Measurements from ENCODE around the gene DTNB. TPM values are rescaled to one million over a fixed set of nuclear protein-coding genes. Genes with fewer than 3 reads are reported as not detected.

Gene DTNB
- polyA plus RNA-seq, 1 donor from 2014 or later, result 22.5 TPM

GRCh38 chr2:25447018-25447417, 226.4 kb downstream of the DTNB start:
- no peak overlapping the region for H3K9ac ChIP-seq (ENCODE audit: low read length)
- H3F3A ChIP-seq (ENCODE audit: insufficient read depth, low read length, poor library complexity, severe bottlenecking), result no peaks in the 10 kb centered on the region
- H3K27ac ChIP-seq (ENCODE audit: low read length), result no peak overlapping the region
- no peaks in the 10 kb centered on the region for H4K20me1 ChIP-seq (ENCODE audit: insufficient read depth)
- no peaks in the 10 kb centered on the region for H3K27me3 ChIP-seq (ENCODE audit: insufficient read depth, low read depth, low read length)
- no peak overlapping the region for H3K4me3 ChIP-seq (ENCODE audit: low read length)
- H3K4me2 ChIP-seq (ENCODE audit: low read length), result no peak overlapping the region
- TF ChIP-seq SMC3 (conservative IDR thresholded peaks at IDR 0.05; ENCODE audit: poor library complexity) (no peak), POLR2AphosphoS5 (IDR thresholded peaks at IDR 0.05) (no peak), RAD21 (conservative IDR thresholded peaks at IDR 0.05) (no peak), MXI1 (conservative IDR thresholded peaks at IDR 0.05; ENCODE audit: poor library complexity, severe bottlenecking) (no peak), EP300 (conservative IDR thresholded peaks at IDR 0.05; ENCODE audit: poor library complexity, severe bottlenecking) (no peak), EZH2 (IDR thresholded peaks at IDR 0.05; ENCODE audit: borderline replicate concordance, insufficient read depth, low read length, poor library complexity, severe bottlenecking) (no peak), TAF1 (IDR thresholded peaks at IDR 0.05; ENCODE audit: low read depth) (no peak), CTCF (IDR thresholded peaks at IDR 0.05; ENCODE audit: poor library complexity, severe bottlenecking) (no peak), REST (IDR thresholded peaks at IDR 0.05; ENCODE audit: borderline replicate concordance) (no peak)
- no peaks in the 10 kb centered on the region for H3K79me2 ChIP-seq (replicated peaks; ENCODE audit: insufficient read depth, low read length)
- no peaks in the 10 kb centered on the region for H3K9me2 ChIP-seq (ENCODE audit: insufficient read depth, low read length)
- H3K36me3 ChIP-seq (ENCODE audit: insufficient read depth, low read length), result no peaks in the 10 kb centered on the region
- no peak overlapping the region for H2AFZ ChIP-seq (ENCODE audit: low read depth, low read length)
- H3K9me3 ChIP-seq (ENCODE audit: low read length), result no peaks in the 10 kb centered on the region

- Histone ChIP-seq H3K27me3 (ENCODE audit: insufficient read depth, low read depth, low read length) (no peaks in the 10 kb centered on the region), H2AFZ (ENCODE audit: low read depth, low read length) (no peak overlapping the region), H3K79me2 (replicated peaks; ENCODE audit: insufficient read depth, low read length) (no peaks in the 10 kb centered on the region), H3K9ac (ENCODE audit: low read length) (no peak overlapping the region), H3F3A (ENCODE audit: insufficient read depth, low read length, poor library complexity, severe bottlenecking) (no peaks in the 10 kb centered on the region), H3K9me2 (ENCODE audit: insufficient read depth, low read length) (no peaks in the 10 kb centered on the region), H3K9me3 (ENCODE audit: low read length) (no peaks in the 10 kb centered on the region), H3K36me3 (ENCODE audit: insufficient read depth, low read length) (no peaks in the 10 kb centered on the region), H3K4me3 (ENCODE audit: low read length) (no peak overlapping the region), H3K27ac (ENCODE audit: low read length) (no peak overlapping the region), H4K20me1 (ENCODE audit: insufficient read depth) (no peaks in the 10 kb centered on the region), H3K4me2 (ENCODE audit: low read length) (no peak overlapping the region)
- TF ChIP-seq RAD21 (conservative IDR thresholded peaks at IDR 0.05) (no peak), EP300 (conservative IDR thresholded peaks at IDR 0.05; ENCODE audit: poor library complexity, severe bottlenecking) (no peak), MXI1 (conservative IDR thresholded peaks at IDR 0.05; ENCODE audit: poor library complexity, severe bottlenecking) (no peak), REST (IDR thresholded peaks at IDR 0.05; ENCODE audit: borderline replicate concordance) (no peak), TAF1 (IDR thresholded peaks at IDR 0.05; ENCODE audit: low read depth) (no peak), SMC3 (conservative IDR thresholded peaks at IDR 0.05; ENCODE audit: poor library complexity) (no peak), EZH2 (IDR thresholded peaks at IDR 0.05; ENCODE audit: borderline replicate concordance, insufficient read depth, low read length, poor library complexity, severe bottlenecking) (no peak), POLR2AphosphoS5 (IDR thresholded peaks at IDR 0.05) (no peak)
Observed at GRCh38 chr2:25446122-25446521, 227.3 kb downstream of the DTNB start.
